Measurements from ENCODE around the gene MDC1. TPM values are rescaled to one million over a fixed set of nuclear protein-coding genes. Genes with fewer than 3 reads are reported as not detected.

Gene MDC1
- total RNA-seq, 1 donor from 2014 or later, result 25.2 TPM

GRCh38 chr6:30689022-30689865 lies 27.8 kb downstream of the MDC1 start:
- peak overlapping the region; percentile 77 for H3K4me3 ChIP-seq (ENCODE audit: insufficient read depth, low read depth, low read length)
- H3K36me3 Mint-ChIP-seq (ENCODE audit: low read depth, unreplicated experiment), result peaks cover 9% of the 10 kb centered on the region
- no peak for TF ChIP-seq EZH2 (IDR thresholded peaks at IDR 0.05; ENCODE audit: insufficient read depth, low read length)
- TF ChIP-seq CTCF (IDR thresholded peaks at IDR 0.05; ENCODE audit: insufficient read depth, low read depth, low read length), result no peak
- H3K27me3 ChIP-seq (ENCODE audit: insufficient read depth, low read length), result no peaks in the 10 kb centered on the region
- H3K27ac ChIP-seq (ENCODE audit: low read depth, low read length), result no peak overlapping the region
- DNase-seq (ENCODE audit: low read depth), result no peak
- H3K36me3 ChIP-seq (ENCODE audit: insufficient read depth, low read length), result no peaks in the 10 kb centered on the region
- H3K79me2 ChIP-seq (ENCODE audit: insufficient read depth, low read length), result peaks cover 58% of the 10 kb centered on the region
- peak overlapping the region; percentile 98 for H3K9ac ChIP-seq (ENCODE audit: low read length)
- H4K20me1 ChIP-seq (ENCODE audit: insufficient read depth, low read length), result peaks cover 20% of the 10 kb centered on the region
- no peaks in the 10 kb centered on the region for H3K9me3 ChIP-seq (ENCODE audit: insufficient read depth, low read depth, low read length)
- FAIRE-seq, result no peak
- H3K4me1 ChIP-seq (ENCODE audit: insufficient read depth, low read length), result peaks cover 38% of the 10 kb centered on the region
- H2AFZ ChIP-seq (ENCODE audit: low read depth, low read length), result no peak overlapping the region
- H3K4me1 Mint-ChIP-seq (ENCODE audit: low read depth, unreplicated experiment), result peaks cover 36% of the 10 kb centered on the region
- peaks cover 2% of the 10 kb centered on the region for H3K9me3 Mint-ChIP-seq (ENCODE audit: unreplicated experiment)
- H3K27ac Mint-ChIP-seq (ENCODE audit: unreplicated experiment), result peak overlapping the region; percentile 64
- peak overlapping the region; percentile 89 for H3K4me3 Mint-ChIP-seq (ENCODE audit: unreplicated experiment)
- no peaks in the 10 kb centered on the region for H3K27me3 Mint-ChIP-seq (ENCODE audit: low read depth, unreplicated experiment)
- peak overlapping the region; percentile 100 for H3K4me2 ChIP-seq (ENCODE audit: low read length)

DNA sequence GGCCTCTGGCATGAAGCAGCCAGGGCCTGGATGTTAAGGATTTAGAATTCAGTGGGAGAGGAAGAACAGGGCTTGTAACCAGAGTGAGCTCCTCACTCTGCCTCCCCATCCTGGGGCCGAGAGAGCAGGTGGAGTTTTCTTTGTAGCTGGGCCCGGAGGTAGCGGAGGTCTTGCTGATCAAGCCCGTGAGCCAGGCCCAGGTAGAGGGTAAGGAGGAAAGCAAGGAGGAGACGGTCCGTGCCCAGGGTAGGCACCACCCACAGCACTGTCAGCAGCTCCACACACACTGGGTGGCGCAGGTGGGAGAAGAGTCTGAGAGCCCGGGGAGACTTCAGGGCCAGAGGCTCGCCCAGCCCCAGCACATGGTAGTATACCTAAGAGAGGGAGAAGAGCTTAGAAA lies 28.5 kb downstream of the MDC1 start:
- peaks cover 38% of the 10 kb centered on the region for H3K4me1 ChIP-seq (ENCODE audit: insufficient read depth, low read length)
- Mint-ChIP-seq H3K27ac (ENCODE audit: unreplicated experiment) (peak overlapping the region; percentile 87), H3K9me3 (ENCODE audit: unreplicated experiment) (peaks cover 2% of the 10 kb centered on the region), H3K4me3 (ENCODE audit: unreplicated experiment) (peak overlapping the region; percentile 97), H3K27me3 (ENCODE audit: low read depth, unreplicated experiment) (no peaks in the 10 kb centered on the region), H3K36me3 (ENCODE audit: low read depth, unreplicated experiment) (peaks cover 13% of the 10 kb centered on the region), H3K4me1 (ENCODE audit: low read depth, unreplicated experiment) (peaks cover 36% of the 10 kb centered on the region)
- H2AFZ ChIP-seq (ENCODE audit: low read depth, low read length), result no peak overlapping the region
- peaks cover 27% of the 10 kb centered on the region for H4K20me1 ChIP-seq (ENCODE audit: insufficient read depth, low read length)
- no peaks in the 10 kb centered on the region for H3K27me3 ChIP-seq (ENCODE audit: insufficient read depth, low read length)
- no peaks in the 10 kb centered on the region for H3K9me3 ChIP-seq (ENCODE audit: insufficient read depth, low read depth, low read length)
- FAIRE-seq (no peak), DNase-seq (ENCODE audit: low read depth) (no peak)
- no peaks in the 10 kb centered on the region for H3K36me3 ChIP-seq (ENCODE audit: insufficient read depth, low read length)
- H3K4me2 ChIP-seq (ENCODE audit: low read length), result peak overlapping the region; percentile 100
- peaks cover 65% of the 10 kb centered on the region for H3K79me2 ChIP-seq (ENCODE audit: insufficient read depth, low read length)
- H3K27ac ChIP-seq (ENCODE audit: low read depth, low read length), result peak overlapping the region; percentile 95
- no peak for TF ChIP-seq EZH2 (IDR thresholded peaks at IDR 0.05; ENCODE audit: insufficient read depth, low read length)
- H3K9ac ChIP-seq (ENCODE audit: low read length), result peak overlapping the region; percentile 98
- peak overlapping the region; percentile 87 for H3K4me3 ChIP-seq (ENCODE audit: insufficient read depth, low read depth, low read length)

DNA sequence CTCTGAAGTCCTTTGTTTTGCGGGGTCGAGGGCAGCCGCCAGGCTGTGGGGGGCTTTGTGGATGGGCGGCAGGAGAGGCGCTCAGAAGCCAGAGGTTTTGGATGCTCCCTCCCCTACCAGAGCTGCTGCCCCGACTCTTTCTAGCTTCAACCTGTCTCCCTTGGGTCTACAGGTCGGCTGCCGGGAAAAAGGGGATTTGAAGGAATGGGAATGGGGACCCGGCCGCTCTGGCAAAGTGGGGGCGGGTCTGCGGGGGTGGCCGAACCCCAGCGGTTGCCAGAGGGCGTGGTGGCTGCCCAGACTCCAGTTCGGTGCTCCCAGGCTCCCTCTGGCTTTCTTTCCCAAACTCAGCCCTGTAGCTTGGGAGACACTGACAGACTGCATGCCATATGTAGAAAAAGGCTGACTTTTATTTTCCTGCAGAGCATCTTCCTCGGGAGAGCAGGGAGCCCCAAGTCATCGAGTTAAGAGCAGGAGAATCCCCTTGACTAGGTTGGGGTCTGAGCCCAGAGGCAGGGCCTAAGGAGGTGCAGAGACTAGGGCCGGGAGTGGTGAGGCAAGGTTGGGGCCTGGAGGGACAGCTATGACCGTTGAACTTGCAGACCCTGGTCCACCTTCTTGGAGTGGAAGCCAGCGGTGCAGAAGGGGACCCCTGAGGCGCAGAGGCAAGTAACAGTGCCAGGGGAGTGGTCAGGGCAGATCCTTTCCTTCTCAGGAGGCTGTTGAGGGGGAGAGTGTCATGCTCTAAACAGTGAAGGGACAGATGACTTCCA lies 29.2 kb downstream of the MDC1 start:
- Histone ChIP-seq H3K9ac (ENCODE audit: low read length) (peak overlapping the region; percentile 98), H3K9me3 (ENCODE audit: insufficient read depth, low read depth, low read length) (no peaks in the 10 kb centered on the region), H3K27me3 (ENCODE audit: insufficient read depth, low read length) (no peaks in the 10 kb centered on the region), H3K36me3 (ENCODE audit: insufficient read depth, low read length) (no peaks in the 10 kb centered on the region), H3K4me2 (ENCODE audit: low read length) (peak overlapping the region; percentile 100), H2AFZ (ENCODE audit: low read depth, low read length) (peak overlapping the region; percentile 44), H4K20me1 (ENCODE audit: insufficient read depth, low read length) (peaks cover 34% of the 10 kb centered on the region), H3K4me3 (ENCODE audit: insufficient read depth, low read depth, low read length) (peak overlapping the region; percentile 87), H3K79me2 (ENCODE audit: insufficient read depth, low read length) (peaks cover 72% of the 10 kb centered on the region), H3K4me1 (ENCODE audit: insufficient read depth, low read length) (peaks cover 38% of the 10 kb centered on the region), H3K27ac (ENCODE audit: low read depth, low read length) (peak overlapping the region; percentile 95)
- Mint-ChIP-seq H3K27ac (ENCODE audit: unreplicated experiment) (peak overlapping the region; percentile 87), H3K36me3 (ENCODE audit: low read depth, unreplicated experiment) (peaks cover 15% of the 10 kb centered on the region), H3K27me3 (ENCODE audit: low read depth, unreplicated experiment) (no peaks in the 10 kb centered on the region), H3K9me3 (ENCODE audit: unreplicated experiment) (peaks cover 2% of the 10 kb centered on the region), H3K4me3 (ENCODE audit: unreplicated experiment) (peak overlapping the region; percentile 97), H3K4me1 (ENCODE audit: low read depth, unreplicated experiment) (peaks cover 36% of the 10 kb centered on the region)
- DNase-seq (ENCODE audit: low read depth) (peak; percentile 26), FAIRE-seq (no peak)
- no peak for TF ChIP-seq CTCF (IDR thresholded peaks at IDR 0.05; ENCODE audit: insufficient read depth, low read depth, low read length)
- no peak for TF ChIP-seq EZH2 (IDR thresholded peaks at IDR 0.05; ENCODE audit: insufficient read depth, low read length)

All from astrocyte (in vitro differentiated cells and primary cell).